Measurements from ENCODE around the gene SLC2A10. TPM values are rescaled to one million over a fixed set of nuclear protein-coding genes. Genes with fewer than 3 reads are reported as not detected.

SLC2A10 gene
- total and polyA plus RNA-seq, 2 experiments from 2014 or later = 4.9 to 14.6 TPM

DNA sequence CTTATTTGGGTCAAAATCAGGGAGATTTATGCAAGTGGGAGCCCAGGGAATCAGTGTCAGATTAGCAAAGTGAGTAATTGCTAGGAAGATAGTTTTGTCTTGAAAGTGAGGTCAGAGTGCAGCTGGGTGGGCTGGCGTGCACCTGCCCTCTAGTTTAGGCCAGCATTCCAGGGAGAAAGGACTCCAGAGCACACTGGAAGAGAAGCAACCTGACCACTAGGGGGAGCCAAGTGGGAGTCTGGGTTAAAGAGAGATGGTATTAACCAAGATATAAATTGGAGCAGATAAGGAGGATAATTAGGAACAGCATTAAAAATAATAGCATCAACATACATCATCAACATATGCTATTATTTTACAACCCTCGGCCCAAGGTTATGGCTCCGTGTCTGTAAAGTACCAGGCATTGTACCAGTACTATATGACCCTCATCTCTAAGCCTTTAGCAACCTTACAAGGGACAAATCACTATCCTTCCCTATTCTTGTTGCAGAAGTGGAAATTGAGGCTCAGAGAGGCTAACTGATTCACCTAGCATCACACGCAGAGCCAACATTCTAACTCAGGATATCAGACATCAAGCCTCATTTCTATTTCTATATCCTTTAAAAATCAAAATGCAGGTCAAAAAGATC, 57.8 kb downstream of the SLC2A10 start:
- no peaks in the 10 kb centered on the region for H3K4me1 ChIP-seq (ENCODE audit: insufficient read depth)
- DNase-seq (ENCODE audit: low spot score) (peak; percentile 94), ATAC-seq (peak; percentile 94)
- Mint-ChIP-seq H3K36me3 (ENCODE audit: low read depth) (no peaks in the 10 kb centered on the region), H3K9me3 (no peaks in the 10 kb centered on the region), H3K27me3 (ENCODE audit: insufficient read depth, low read depth, poor library complexity) (peaks cover 6% of the 10 kb centered on the region), H3K27ac (no peak overlapping the region), H3K4me3 (no peak overlapping the region), H3K4me1 (no peaks in the 10 kb centered on the region; the same call in 1 of the 3 replicates)
- no peaks in the 10 kb centered on the region for H3F3A ChIP-seq (replicated peaks; ENCODE audit: low read depth)
- H4K20me1 ChIP-seq (replicated peaks; ENCODE audit: insufficient read depth) = no peaks in the 10 kb centered on the region
- H3K4me3 ChIP-seq = no peak overlapping the region
- no peak overlapping the region for H2AFZ ChIP-seq
- H3K9me2 ChIP-seq (ENCODE audit: insufficient read depth) = 0 out of 2 replicates have a peak, but pooled peaks cover 6% of the 10 kb centered on the region
- H3K4me2 ChIP-seq = no peak overlapping the region
- H3K36me3 ChIP-seq (ENCODE audit: insufficient read depth) = no peaks in the 10 kb centered on the region
- H3K27me3 ChIP-seq (ENCODE audit: insufficient read depth) = no peaks in the 10 kb centered on the region
- TF ChIP-seq, protein P1, sequence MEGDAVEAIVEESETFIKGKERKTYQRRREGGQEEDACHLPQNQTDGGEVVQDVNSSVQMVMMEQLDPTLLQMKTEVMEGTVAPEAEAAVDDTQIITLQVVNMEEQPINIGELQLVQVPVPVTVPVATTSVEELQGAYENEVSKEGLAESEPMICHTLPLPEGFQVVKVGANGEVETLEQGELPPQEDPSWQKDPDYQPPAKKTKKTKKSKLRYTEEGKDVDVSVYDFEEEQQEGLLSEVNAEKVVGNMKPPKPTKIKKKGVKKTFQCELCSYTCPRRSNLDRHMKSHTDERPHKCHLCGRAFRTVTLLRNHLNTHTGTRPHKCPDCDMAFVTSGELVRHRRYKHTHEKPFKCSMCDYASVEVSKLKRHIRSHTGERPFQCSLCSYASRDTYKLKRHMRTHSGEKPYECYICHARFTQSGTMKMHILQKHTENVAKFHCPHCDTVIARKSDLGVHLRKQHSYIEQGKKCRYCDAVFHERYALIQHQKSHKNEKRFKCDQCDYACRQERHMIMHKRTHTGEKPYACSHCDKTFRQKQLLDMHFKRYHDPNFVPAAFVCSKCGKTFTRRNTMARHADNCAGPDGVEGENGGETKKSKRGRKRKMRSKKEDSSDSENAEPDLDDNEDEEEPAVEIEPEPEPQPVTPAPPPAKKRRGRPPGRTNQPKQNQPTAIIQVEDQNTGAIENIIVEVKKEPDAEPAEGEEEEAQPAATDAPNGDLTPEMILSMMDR (conservative IDR thresholded peaks at IDR 0.05; ENCODE audit: low read depth in 2 of 2) = peak; percentile 86 to 92
- TF ChIP-seq POLR2AphosphoS5 (IDR thresholded peaks at IDR 0.05; ENCODE audit: low read depth) = no peak
- no peak overlapping the region for H3K27ac ChIP-seq (ENCODE audit: low read depth)
- H3K79me2 ChIP-seq (replicated peaks; ENCODE audit: insufficient read depth) = no peaks in the 10 kb centered on the region

DNA sequence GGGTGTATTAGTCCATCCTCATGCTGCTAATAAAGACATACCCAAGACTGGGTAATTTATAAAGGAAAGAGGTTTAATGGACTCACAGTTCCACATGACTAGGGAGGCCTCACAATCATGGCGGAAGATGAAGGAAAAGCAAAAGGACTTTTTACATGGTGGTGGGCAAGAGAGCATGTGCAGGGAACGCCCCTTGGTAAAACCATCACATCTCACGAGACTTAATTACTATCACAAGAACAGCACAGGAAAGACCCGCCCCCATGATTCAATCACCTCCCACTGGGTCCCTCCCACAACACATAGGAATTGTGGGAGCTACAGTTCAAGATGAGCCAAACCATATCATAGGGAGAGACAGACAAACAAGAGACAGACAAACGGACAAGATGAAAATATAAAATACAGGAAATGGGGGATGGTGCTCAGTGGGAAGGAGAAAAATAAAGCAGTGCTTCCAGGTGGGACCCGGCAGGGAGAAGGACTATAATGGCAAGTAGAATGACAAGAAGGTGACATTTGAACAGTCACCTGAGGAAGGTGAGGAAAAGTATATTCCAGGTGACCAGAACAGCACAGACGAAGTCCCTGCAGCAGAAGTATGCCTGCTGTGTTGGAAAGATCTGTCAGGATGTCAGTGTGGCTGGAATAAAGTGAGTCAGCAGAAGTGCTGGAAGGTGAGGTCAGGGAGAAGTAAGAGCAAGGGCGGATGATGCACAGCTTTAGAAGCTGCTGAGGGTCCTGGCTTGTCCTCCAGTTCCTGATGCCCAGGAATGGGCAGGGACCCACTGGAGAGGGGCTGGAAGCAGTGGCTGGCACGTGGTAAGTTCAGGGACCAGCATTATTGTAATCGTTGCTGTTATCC, 61.1 kb downstream of the SLC2A10 start:
- Histone ChIP-seq H3K36me3 (ENCODE audit: insufficient read depth) (no peaks in the 10 kb centered on the region), H3K4me2 (no peak overlapping the region), H3K27ac (ENCODE audit: low read depth) (no peak overlapping the region), H2AFZ (no peak overlapping the region), H3K79me2 (replicated peaks; ENCODE audit: insufficient read depth) (no peaks in the 10 kb centered on the region), H3F3A (replicated peaks; ENCODE audit: low read depth) (no peaks in the 10 kb centered on the region), H3K27me3 (ENCODE audit: insufficient read depth) (no peaks in the 10 kb centered on the region), H3K4me3 (no peak overlapping the region), H3K9me2 (ENCODE audit: insufficient read depth) (0 out of 2 replicates have a peak, but pooled peaks cover 6% of the 10 kb centered on the region), H4K20me1 (replicated peaks; ENCODE audit: insufficient read depth) (no peaks in the 10 kb centered on the region), H3K4me1 (ENCODE audit: insufficient read depth) (no peaks in the 10 kb centered on the region)
- Mint-ChIP-seq H3K27ac (no peak overlapping the region), H3K36me3 (ENCODE audit: low read depth) (no peaks in the 10 kb centered on the region), H3K27me3 (ENCODE audit: insufficient read depth, low read depth, poor library complexity) (peaks cover 6% of the 10 kb centered on the region), H3K4me3 (no peak overlapping the region), H3K9me3 (no peaks in the 10 kb centered on the region), H3K4me1 (no peaks in the 10 kb centered on the region; the same call in 1 of the 3 replicates)
- ATAC-seq (no peak), DNase-seq (ENCODE audit: low spot score) (no peak)
- no peak for TF ChIP-seq ZNF114 (CRISPR knock-in tag; IDR thresholded peaks at IDR 0.05)
- no peak for TF ChIP-seq EZH2 (IDR thresholded peaks at IDR 0.05; ENCODE audit: low read depth, unreplicated experiment)
- TF ChIP-seq, protein P1 (conservative IDR thresholded peaks at IDR 0.05; ENCODE audit: low read depth in 2 of 2) = no peak
- TF ChIP-seq STAT1 (IDR thresholded peaks at IDR 0.05; ENCODE audit: unreplicated experiment) = no peak
- TF ChIP-seq ZNF331 (CRISPR knock-in tag; IDR thresholded peaks at IDR 0.05; ENCODE audit: low read depth) = no peak
- TF ChIP-seq, protein P2, sequence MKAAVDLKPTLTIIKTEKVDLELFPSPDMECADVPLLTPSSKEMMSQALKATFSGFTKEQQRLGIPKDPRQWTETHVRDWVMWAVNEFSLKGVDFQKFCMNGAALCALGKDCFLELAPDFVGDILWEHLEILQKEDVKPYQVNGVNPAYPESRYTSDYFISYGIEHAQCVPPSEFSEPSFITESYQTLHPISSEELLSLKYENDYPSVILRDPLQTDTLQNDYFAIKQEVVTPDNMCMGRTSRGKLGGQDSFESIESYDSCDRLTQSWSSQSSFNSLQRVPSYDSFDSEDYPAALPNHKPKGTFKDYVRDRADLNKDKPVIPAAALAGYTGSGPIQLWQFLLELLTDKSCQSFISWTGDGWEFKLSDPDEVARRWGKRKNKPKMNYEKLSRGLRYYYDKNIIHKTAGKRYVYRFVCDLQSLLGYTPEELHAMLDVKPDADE (IDR thresholded peaks at IDR 0.05) = no peak
- TF ChIP-seq CREB1 (CRISPR knock-in tag; IDR thresholded peaks at IDR 0.05; ENCODE audit: low read depth) = no peak
- TF ChIP-seq NANOG (IDR thresholded peaks at IDR 0.05; ENCODE audit: borderline replicate concordance) = no peak
- TF ChIP-seq, protein P3, sequence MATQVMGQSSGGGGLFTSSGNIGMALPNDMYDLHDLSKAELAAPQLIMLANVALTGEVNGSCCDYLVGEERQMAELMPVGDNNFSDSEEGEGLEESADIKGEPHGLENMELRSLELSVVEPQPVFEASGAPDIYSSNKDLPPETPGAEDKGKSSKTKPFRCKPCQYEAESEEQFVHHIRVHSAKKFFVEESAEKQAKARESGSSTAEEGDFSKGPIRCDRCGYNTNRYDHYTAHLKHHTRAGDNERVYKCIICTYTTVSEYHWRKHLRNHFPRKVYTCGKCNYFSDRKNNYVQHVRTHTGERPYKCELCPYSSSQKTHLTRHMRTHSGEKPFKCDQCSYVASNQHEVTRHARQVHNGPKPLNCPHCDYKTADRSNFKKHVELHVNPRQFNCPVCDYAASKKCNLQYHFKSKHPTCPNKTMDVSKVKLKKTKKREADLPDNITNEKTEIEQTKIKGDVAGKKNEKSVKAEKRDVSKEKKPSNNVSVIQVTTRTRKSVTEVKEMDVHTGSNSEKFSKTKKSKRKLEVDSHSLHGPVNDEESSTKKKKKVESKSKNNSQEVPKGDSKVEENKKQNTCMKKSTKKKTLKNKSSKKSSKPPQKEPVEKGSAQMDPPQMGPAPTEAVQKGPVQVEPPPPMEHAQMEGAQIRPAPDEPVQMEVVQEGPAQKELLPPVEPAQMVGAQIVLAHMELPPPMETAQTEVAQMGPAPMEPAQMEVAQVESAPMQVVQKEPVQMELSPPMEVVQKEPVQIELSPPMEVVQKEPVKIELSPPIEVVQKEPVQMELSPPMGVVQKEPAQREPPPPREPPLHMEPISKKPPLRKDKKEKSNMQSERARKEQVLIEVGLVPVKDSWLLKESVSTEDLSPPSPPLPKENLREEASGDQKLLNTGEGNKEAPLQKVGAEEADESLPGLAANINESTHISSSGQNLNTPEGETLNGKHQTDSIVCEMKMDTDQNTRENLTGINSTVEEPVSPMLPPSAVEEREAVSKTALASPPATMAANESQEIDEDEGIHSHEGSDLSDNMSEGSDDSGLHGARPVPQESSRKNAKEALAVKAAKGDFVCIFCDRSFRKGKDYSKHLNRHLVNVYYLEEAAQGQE (IDR thresholded peaks at IDR 0.05; ENCODE audit: unreplicated experiment) = no peak
- no peak for TF ChIP-seq EZH2phosphoT487 (IDR thresholded peaks at IDR 0.05; ENCODE audit: unreplicated experiment)

Measured in GM23338 (cell line).